Prostate gland (tissue), 2 donors: ENCODE data around the gene KYAT1. TPM values are rescaled to one million over a fixed set of nuclear protein-coding genes. Genes with fewer than 3 reads are reported as not detected.

ENCODE experiments used
- DNase-seq: peaks from one replicate; pipeline ENCODE4 v3.0.0-alpha.2; 2019; ENCODE audit warnings: low spot score
- H3K27ac ChIP-seq, 2 donors: fragments of 200-600 bp; sonication (generic); 2 replicates each; pipeline ENCODE4 v1.5.1; 2017 to 2019
- H3K27me3 ChIP-seq: fragments of 200-600 bp; sonication (generic); replicated peaks from 2 replicates; pipeline ENCODE4 v1.5.1; 2019; ENCODE audit not compliant: insufficient read depth
- H3K36me3 ChIP-seq, 2 donors: fragments of 200-600 bp; sonication (generic); 1 replicate in 1 of 2; 2 replicates in 1 of 2; pipeline versions ENCODE4 v1.5.1 to v1.8.1; 2017 to 2019
- H3K4me1 ChIP-seq: fragments of 200-600 bp; sonication (generic); replicated peaks from 2 replicates; pipeline ENCODE4 v1.5.1; 2019
- H3K4me3 ChIP-seq, 2 donors: fragments of 200-600 bp; sonication (generic); 2 replicates each; pipeline ENCODE4 v1.5.1; 2017 to 2019
- H3K9me3 ChIP-seq: fragments of 200-600 bp; sonication (generic); 2 replicates; pipeline ENCODE4 v1.5.1; 2017
- CTCF ChIP-seq, 4 experiments: fragments of 200-600 bp in 2 of 4; fragments of 450-650 bp in 2 of 4; sonication (generic) in 2 of 4; IDR thresholded peaks; 1 replicate in 3 of 4; 2 replicates in 1 of 4; pipeline ENCODE4 v1.5.1; 2016 to 2019; ENCODE audit warnings: antibody characterized with exemption in 4 of 4, mild to moderate bottlenecking in 2 of 4, moderate library complexity in 2 of 4
- POLR2A ChIP-seq: fragments of 450-650 bp; IDR thresholded peaks from one replicate; pipeline ENCODE4 v1.6.1; 2016; ENCODE audit warnings: antibody characterized with exemption, mild to moderate bottlenecking
- POLR2AphosphoS5 ChIP-seq: sonication (generic); formaldehyde crosslinking; IDR thresholded peaks from one replicate; pipeline ENCODE4 v1.6.1; 2017; ENCODE audit warnings: antibody characterized with exemption
- WGBS: methylation state at CpG from one replicate; pipeline ENCODE4 v1.1.5; 2018; 5-methylcytosine and 5-hydroxymethylcytosine counted together
- intact Hi-C: fragments of 100-400 bp; cut with DNase I; formaldehyde crosslinking; loops from one replicate; pipeline ENCODE4 v1.14.2; 2022
- total RNA-seq, 2 donors: library from RNA; depleted of rRNA; stranded (reverse); fragments of >200 nt; gene quantifications; one replicate each; pipeline ENCODE4 v1.1.0, GENCODE V29; 2016

The KYAT1 gene
- total RNA-seq, 2 donors from 2014 or later = 13.1 to 24.1 TPM

- Histone ChIP-seq H3K27ac (peak overlapping the region in 1 of 2 donors; percentile 31), H3K36me3 (peaks cover 15 to 20% of the 10 kb centered on the region in 2 donors), H3K4me1 (peaks cover 24% of the 10 kb centered on the region), H3K27me3 (no peaks in the 10 kb centered on the region), H3K4me3 (no peak overlapping the region), H3K9me3 (no peaks in the 10 kb centered on the region)
- TF ChIP-seq POLR2A (no peak), CTCF (IDR thresholded peaks at IDR 0.05) (no peak), POLR2AphosphoS5 (no peak)
- WGBS = 79% methylated on average over 2 of the region's 4 CpGs
- DNase-seq = no peak
- intact Hi-C loops = no loop called here
Observed at GRCh38 chr9:128909859-128910258, 28.1 kb upstream of the KYAT1 start.

- DNase-seq = no peak
- Histone ChIP-seq H3K4me3 (no peak overlapping the region), H3K27ac (no peak overlapping the region), H3K4me1 (peaks cover 19% of the 10 kb centered on the region), H3K27me3 (no peaks in the 10 kb centered on the region), H3K36me3 (peaks cover 15 to 20% of the 10 kb centered on the region in 2 donors), H3K9me3 (no peaks in the 10 kb centered on the region)
- WGBS = 98% methylated on average over 24 of the region's 24 CpGs
- TF ChIP-seq POLR2A (no peak), CTCF (IDR thresholded peaks at IDR 0.05) (no peak), POLR2AphosphoS5 (no peak)
- intact Hi-C loops = no loop called here
Observed at GRCh38 chr9:128908372-128908771, 26.6 kb upstream of the KYAT1 start.

GRCh38 chr9:128906741-128907140, 25.0 kb upstream of the KYAT1 start:
- intact Hi-C loops = no loop called here
- DNase-seq = no peak
- TF ChIP-seq CTCF (IDR thresholded peaks at IDR 0.05) (no peak), POLR2AphosphoS5 (no peak), POLR2A (no peak)
- Histone ChIP-seq H3K4me1 (peaks cover 13% of the 10 kb centered on the region), H3K27me3 (no peaks in the 10 kb centered on the region), H3K4me3 (no peak overlapping the region), H3K9me3 (no peaks in the 10 kb centered on the region), H3K27ac (no peak overlapping the region), H3K36me3 (peaks cover 15 to 20% of the 10 kb centered on the region in 2 donors)
- WGBS = 58% methylated on average over 2 of the region's 2 CpGs

- Histone ChIP-seq H3K4me3 (no peak overlapping the region), H3K9me3 (no peaks in the 10 kb centered on the region), H3K36me3 (peaks cover 15 to 20% of the 10 kb centered on the region in 2 donors), H3K4me1 (peaks cover 8% of the 10 kb centered on the region), H3K27me3 (no peaks in the 10 kb centered on the region), H3K27ac (no peak overlapping the region)
- DNase-seq = no peak
- WGBS = 93% methylated on average over 7 of the region's 7 CpGs
- intact Hi-C loops = no loop called here
- TF ChIP-seq POLR2A = no peak
- TF ChIP-seq CTCF (IDR thresholded peaks at IDR 0.05) = no peak
- no peak for TF ChIP-seq POLR2AphosphoS5
Observed at GRCh38 chr9:128905964-128906363, 24.2 kb upstream of the KYAT1 start.

GRCh38 chr9:128903871-128904620, 22.3 kb upstream of the KYAT1 start:
- Histone ChIP-seq H3K27ac (peak overlapping the region; percentile 18 to 87), H3K4me1 (peaks cover 4% of the 10 kb centered on the region), H3K9me3 (no peaks in the 10 kb centered on the region)

More at GRCh38 chr9:128903871-128904620, 22.3 kb upstream of the KYAT1 start:
- no peak for TF ChIP-seq POLR2A
- TF ChIP-seq POLR2AphosphoS5 = no peak
- no peak for TF ChIP-seq CTCF (IDR thresholded peaks at IDR 0.05)
- DNase-seq = no peak
- 92% methylated on average over 10 of the region's 10 CpGs for WGBS
- Histone ChIP-seq H3K36me3 (peaks cover 11 to 15% of the 10 kb centered on the region in 2 donors), H3K27me3 (no peaks in the 10 kb centered on the region), H3K4me3 (no peak overlapping the region)
- intact Hi-C loops = no loop called here
